ENCODE results near the gene PDGFD. TPM values are rescaled to one million over a fixed set of nuclear protein-coding genes. Genes with fewer than 3 reads are reported as not detected.

PDGFD gene
- total RNA-seq, 1 donor from 2014 or later, result 0.45 TPM

- H3K9me3 Mint-ChIP-seq (ENCODE audit: low read depth), result peaks cover 13% of the 10 kb centered on the region
- H3K27ac Mint-ChIP-seq (ENCODE audit: unreplicated experiment), result no peak overlapping the region
- H3K4me1 Mint-ChIP-seq (ENCODE audit: low read depth), result peaks cover 11% of the 10 kb centered on the region
- TF ChIP-seq CTCF (IDR thresholded peaks at IDR 0.05), result no peak
- DNase-seq (ENCODE audit: low spot score), result no peak
- H3K4me3 Mint-ChIP-seq (ENCODE audit: unreplicated experiment), result no peak overlapping the region
- H3K36me3 Mint-ChIP-seq (ENCODE audit: low read depth), result peaks cover 3% of the 10 kb centered on the region
- H3K27me3 Mint-ChIP-seq (ENCODE audit: low read depth), result no peaks in the 10 kb centered on the region
Measured at GRCh38 chr11:103907548-103908455, 256.1 kb downstream of the PDGFD start.

- no peak for TF ChIP-seq CTCF (IDR thresholded peaks at IDR 0.05)
- no peaks in the 10 kb centered on the region for H3K27me3 Mint-ChIP-seq (ENCODE audit: low read depth)
- peaks cover 7% of the 10 kb centered on the region for H3K9me3 Mint-ChIP-seq (ENCODE audit: low read depth)
- DNase-seq (ENCODE audit: low spot score), result no peak
- no peak overlapping the region for H3K27ac Mint-ChIP-seq (ENCODE audit: unreplicated experiment)
- H3K4me1 Mint-ChIP-seq (ENCODE audit: low read depth), result peaks cover 11% of the 10 kb centered on the region
- no peak overlapping the region for H3K4me3 Mint-ChIP-seq (ENCODE audit: unreplicated experiment)
- peaks cover 2% of the 10 kb centered on the region for H3K36me3 Mint-ChIP-seq (ENCODE audit: low read depth)
Measured at GRCh38 chr11:103907136-103907535, 256.8 kb downstream of the PDGFD start.

- H3K27ac Mint-ChIP-seq (ENCODE audit: unreplicated experiment), result no peak overlapping the region
- no peaks in the 10 kb centered on the region for H3K27me3 Mint-ChIP-seq (ENCODE audit: low read depth)
- no peak for DNase-seq (ENCODE audit: low spot score)
- no peaks in the 10 kb centered on the region for H3K9me3 Mint-ChIP-seq (ENCODE audit: low read depth)
- no peaks in the 10 kb centered on the region for H3K36me3 Mint-ChIP-seq (ENCODE audit: low read depth)
- H3K4me3 Mint-ChIP-seq (ENCODE audit: unreplicated experiment), result no peak overlapping the region
- no peak for TF ChIP-seq CTCF (IDR thresholded peaks at IDR 0.05)
- H3K4me1 Mint-ChIP-seq (ENCODE audit: low read depth), result peaks cover 11% of the 10 kb centered on the region
Measured at GRCh38 chr11:103906291-103906867, 257.6 kb downstream of the PDGFD start.

- no peaks in the 10 kb centered on the region for H3K36me3 Mint-ChIP-seq (ENCODE audit: low read depth)
- TF ChIP-seq CTCF (IDR thresholded peaks at IDR 0.05), result no peak
Measured at GRCh38 chr11:103904324-103904667, 259.7 kb downstream of the PDGFD start.

GRCh38 chr11:103903621-103904323 lies 260.2 kb downstream of the PDGFD start:
- no peak for DNase-seq (ENCODE audit: low spot score)
- Mint-ChIP-seq H3K27ac (ENCODE audit: unreplicated experiment) (no peak overlapping the region), H3K4me1 (ENCODE audit: low read depth) (peaks cover 11% of the 10 kb centered on the region), H3K36me3 (ENCODE audit: low read depth) (no peaks in the 10 kb centered on the region), H3K27me3 (ENCODE audit: low read depth) (no peaks in the 10 kb centered on the region), H3K9me3 (ENCODE audit: low read depth) (no peaks in the 10 kb centered on the region), H3K4me3 (ENCODE audit: unreplicated experiment) (no peak overlapping the region)
- TF ChIP-seq CTCF (IDR thresholded peaks at IDR 0.05), result no peak

More at GRCh38 chr11:103904324-103904667, 259.7 kb downstream of the PDGFD start:
- Mint-ChIP-seq H3K4me1 (ENCODE audit: low read depth) (peaks cover 11% of the 10 kb centered on the region), H3K4me3 (ENCODE audit: unreplicated experiment) (no peak overlapping the region), H3K27me3 (ENCODE audit: low read depth) (no peaks in the 10 kb centered on the region), H3K9me3 (ENCODE audit: low read depth) (no peaks in the 10 kb centered on the region), H3K27ac (ENCODE audit: unreplicated experiment) (no peak overlapping the region)
- DNase-seq (ENCODE audit: low spot score), result no peak
